ENCODE data around the gene ETS1. TPM values are rescaled to one million over a fixed set of nuclear protein-coding genes. Genes with fewer than 3 reads are reported as not detected.

Gene ETS1
- total RNA-seq, 1 experiment from 2014 or later: 1.1 TPM

- ChIA-PET POLR2A (no interaction called here), CTCF (interaction anchor here (1.5 kb wide), 1 partner anchor 463 kb away, joined by 4 read pairs; no protein-coding TSS in a partner anchor)
- no TSS peak for BruUV-seq (replicated peaks)
- no peaks in the 10 kb centered on the region for H3K4me1 ChIP-seq
- no peaks in the 10 kb centered on the region for H3K9me3 ChIP-seq
- DNase-seq: no peak
- Mint-ChIP-seq H3K36me3 (ENCODE audit: insufficient read depth, unreplicated experiment) (no peaks in the 10 kb centered on the region), H3K27me3 (ENCODE audit: insufficient read depth, unreplicated experiment) (peaks cover 29% of the 10 kb centered on the region), H3K27ac (ENCODE audit: unreplicated experiment) (no peak overlapping the region), H3K9me3 (ENCODE audit: unreplicated experiment) (no peaks in the 10 kb centered on the region), H3K4me3 (ENCODE audit: unreplicated experiment) (no peak overlapping the region), H3K4me1 (ENCODE audit: low read depth, unreplicated experiment) (no peaks in the 10 kb centered on the region)
- no peak for TF ChIP-seq CTCF (IDR thresholded peaks at IDR 0.05; ENCODE audit: insufficient read depth in 1 of 2, low read depth in 1 of 2, low read length in 1 of 2, severe bottlenecking in 1 of 2, unreplicated experiment in 1 of 2)
- H3K36me3 ChIP-seq (ENCODE audit: control insufficient read depth, insufficient read depth, low read length): no peaks in the 10 kb centered on the region
- no peak overlapping the region for H3K4me3 ChIP-seq (ENCODE audit: low read depth, low read length)
- intact Hi-C loops (cut with micrococcal nuclease; ENCODE audit: unreplicated experiment): no loop called here
- H3K27me3 ChIP-seq (replicated peaks; ENCODE audit: control insufficient read depth, insufficient read depth, low read length): peaks cover under 1% of the 10 kb centered on the region; the same call in 1 of the 2 replicates
Measured at GRCh38 chr11:128620309-128621100, 33.1 kb upstream of the ETS1 start.

GRCh38 chr11:128619540-128620308, 32.4 kb upstream of the ETS1 start:
- H3K4me3 ChIP-seq (ENCODE audit: low read depth, low read length): no peak overlapping the region
- no peak for TF ChIP-seq CTCF (IDR thresholded peaks at IDR 0.05; ENCODE audit: insufficient read depth in 1 of 2, low read depth in 1 of 2, low read length in 1 of 2, severe bottlenecking in 1 of 2, unreplicated experiment in 1 of 2)
- Mint-ChIP-seq H3K27me3 (ENCODE audit: insufficient read depth, unreplicated experiment) (peaks cover 34% of the 10 kb centered on the region), H3K4me1 (ENCODE audit: low read depth, unreplicated experiment) (no peaks in the 10 kb centered on the region), H3K36me3 (ENCODE audit: insufficient read depth, unreplicated experiment) (no peaks in the 10 kb centered on the region), H3K9me3 (ENCODE audit: unreplicated experiment) (no peaks in the 10 kb centered on the region), H3K27ac (ENCODE audit: unreplicated experiment) (no peak overlapping the region), H3K4me3 (ENCODE audit: unreplicated experiment) (no peak overlapping the region)
- ChIA-PET POLR2A (no interaction called here), CTCF (interaction anchor here (1.5 kb wide), 1 partner anchor 462 kb away, joined by 4 read pairs; no protein-coding TSS in a partner anchor)
- no peaks in the 10 kb centered on the region for H3K4me1 ChIP-seq
- H3K9me3 ChIP-seq: no peaks in the 10 kb centered on the region
- DNase-seq: no peak
- no TSS peak for BruUV-seq (replicated peaks)
- intact Hi-C loops (cut with micrococcal nuclease; ENCODE audit: unreplicated experiment): no loop called here
- peaks cover 1% of the 10 kb centered on the region; the same call in 1 of the 2 replicates for H3K27me3 ChIP-seq (replicated peaks; ENCODE audit: control insufficient read depth, insufficient read depth, low read length)
- H3K36me3 ChIP-seq (ENCODE audit: control insufficient read depth, insufficient read depth, low read length): no peaks in the 10 kb centered on the region

- Histone ChIP-seq H3K9me3 (no peaks in the 10 kb centered on the region), H3K4me3 (ENCODE audit: low read depth, low read length) (no peak overlapping the region), H3K36me3 (ENCODE audit: control insufficient read depth, insufficient read depth, low read length) (no peaks in the 10 kb centered on the region), H3K27me3 (replicated peaks; ENCODE audit: control insufficient read depth, insufficient read depth, low read length) (peaks cover 1% of the 10 kb centered on the region; the same call in 1 of the 2 replicates), H3K4me1 (no peaks in the 10 kb centered on the region)
- TF ChIP-seq CTCF (IDR thresholded peaks at IDR 0.05; ENCODE audit: insufficient read depth in 1 of 2, low read depth in 1 of 2, low read length in 1 of 2, severe bottlenecking in 1 of 2, unreplicated experiment in 1 of 2): no peak
- Mint-ChIP-seq H3K4me3 (ENCODE audit: unreplicated experiment) (no peak overlapping the region), H3K27ac (ENCODE audit: unreplicated experiment) (no peak overlapping the region), H3K4me1 (ENCODE audit: low read depth, unreplicated experiment) (no peaks in the 10 kb centered on the region), H3K9me3 (ENCODE audit: unreplicated experiment) (no peaks in the 10 kb centered on the region), H3K27me3 (ENCODE audit: insufficient read depth, unreplicated experiment) (peaks cover 40% of the 10 kb centered on the region), H3K36me3 (ENCODE audit: insufficient read depth, unreplicated experiment) (no peaks in the 10 kb centered on the region)
- no TSS peak for BruUV-seq (replicated peaks)
- POLR2A ChIA-PET: no interaction called here
- intact Hi-C loops (cut with micrococcal nuclease; ENCODE audit: unreplicated experiment): no loop called here
- DNase-seq: no peak
- CTCF ChIA-PET: interaction anchor here (0.5 kb wide), 1 partner anchor 445 kb away, joined by 4 read pairs; no protein-coding TSS in a partner anchor
Measured at GRCh38 chr11:128619007-128619406, 31.6 kb upstream of the ETS1 start.

Data from Caco-2 (cell line).